Measurements from ENCODE around the gene LTBP3.

- no peak for TF ChIP-seq CTCF (conservative IDR thresholded peaks at IDR 0.05)
- TF ChIP-seq ZFX (IDR thresholded peaks at IDR 0.05), result no peak
Measured at GRCh38 chr11:65505466-65506289, 52.5 kb downstream of the LTBP3 start.

Measured in C4-2B (cell line).